Stimulated activated CD4-positive, alpha-beta T cell treated with anti-CD3 and anti-CD28 coated beads, TNF-alpha, amount 100 ng/mL, for 1 hour (primary cell): ENCODE results near the gene HSPB7.
"Not testable (repeated sequence)": the region's sequence is repeated elsewhere in the genome, so short reads cannot be mapped to it uniquely, and the experiment has no call there.

Source experiments
- DNase-seq, 3 donors: peaks; one replicate each; pipeline ENCODE4 v3.0.0-alpha.2; 2020; ENCODE audit warnings: low read depth in 3 of 3, low spot score in 1 of 3

HSPB7 gene

GRCh38 chr1:16009030-16009460 is 8.8 kb downstream of the HSPB7 start:
- DNase-seq = peak; percentile 28 to 65 (median 45)

- DNase-seq = no peak
These were observed 10.0 kb downstream of the HSPB7 start for GRCh38 chr1:16007671-16008341.

- DNase-seq = no peak
These were observed 11.0 kb downstream of the HSPB7 start for GRCh38 chr1:16006552-16007485.

- no peak for DNase-seq
These were observed 11.8 kb downstream of the HSPB7 start for GRCh38 chr1:16006010-16006409.

- DNase-seq = no peak
These were observed 12.2 kb downstream of the HSPB7 start for GRCh38 chr1:16005597-16005996.

GRCh38 chr1:16001274-16001673 is 16.6 kb downstream of the HSPB7 start:
- not testable (repeated sequence) for DNase-seq

GRCh38 chr1:15998929-15999328 is 18.9 kb downstream of the HSPB7 start:
- no peak for DNase-seq

- no peak for DNase-seq
These were observed 20.1 kb downstream of the HSPB7 start for GRCh38 chr1:15997637-15998280.

GRCh38 chr1:15997076-15997585 is 20.7 kb downstream of the HSPB7 start:
- no peak for DNase-seq

- peak in 1 of 3 donors; percentile 34 for DNase-seq
These were observed 23.1 kb downstream of the HSPB7 start for GRCh38 chr1:15994590-15995351.

- DNase-seq = no peak
These were observed 23.8 kb downstream of the HSPB7 start for GRCh38 chr1:15994081-15994480.

GRCh38 chr1:15993666-15994065 is 24.2 kb downstream of the HSPB7 start:
- no peak for DNase-seq

GRCh38 chr1:15992582-15993500 is 25.0 kb downstream of the HSPB7 start:
- no peak for DNase-seq

GRCh38 chr1:15992187-15992553 is 25.7 kb downstream of the HSPB7 start:
- no peak for DNase-seq

- DNase-seq = no peak
These were observed 26.2 kb downstream of the HSPB7 start for GRCh38 chr1:15991427-15992186.

GRCh38 chr1:15989776-15990175 is 28.1 kb downstream of the HSPB7 start:
- DNase-seq = no peak

GRCh38 chr1:15988856-15989736 is 28.7 kb downstream of the HSPB7 start:
- no peak for DNase-seq
